HEK293 (cell line): ENCODE data around the gene CCDC88C.

Source experiments
- CTCF ChIA-PET: fragments of 350-600 bp; formaldehyde crosslinking; extraction: SDS; loops from one replicate; lab custom pipeline; 2021; ENCODE audit warnings: antibody characterized with exemption; lab: Yijun Ruan, JAX
- POLR2A ChIA-PET: fragments of 300-600 bp; formaldehyde crosslinking; extraction: SDS; loops from one replicate; lab custom pipeline; 2020; ENCODE audit warnings: antibody characterized with exemption, inconsistent platforms; lab: Yijun Ruan, JAX
- H3K27ac ChIP-seq: fragments of 200-500 bp; sonication (Bioruptor generic); 2 replicates; pipeline ENCODE4 v1.5.1; 2014; ENCODE audit warnings: low read depth, low read length, control low read depth, inconsistent platforms; ENCODE audit errors: extremely low read depth
- H3K36me3 ChIP-seq, 2 experiments: fragments of 200-500 bp in 1 of 2; sonication (Bioruptor generic) in 1 of 2; 1 replicate in 1 of 2; 2 replicates in 1 of 2; pipeline ENCODE4 v1.5.1; 2014 to 2017; ENCODE audit warnings: inconsistent platforms in 2 of 2, low read length in 2 of 2; ENCODE audit not compliant: control insufficient read depth in 2 of 2, insufficient read depth in 1 of 2
- H3K4me1 ChIP-seq: fragments of 200-500 bp; sonication (Bioruptor generic); 2 replicates; pipeline ENCODE4 v1.5.1; 2014; ENCODE audit warnings: mild to moderate bottlenecking, low read length, inconsistent platforms; ENCODE audit not compliant: control insufficient read depth, insufficient read depth
- H3K4me3 ChIP-seq: 2 replicates; pipeline ENCODE4 v1.5.1; 2011; ENCODE audit warnings: low read depth, mild to moderate bottlenecking, control low read depth, low read length, moderate library complexity
- H3K9me3 ChIP-seq: fragments of 200-500 bp; sonication (Bioruptor generic); 2 replicates; pipeline ENCODE4 v1.5.1; 2014; ENCODE audit warnings: low read depth, low read length, inconsistent platforms; ENCODE audit not compliant: control insufficient read depth, insufficient read depth
- BCL11B ChIP-seq: fragments of 450-650 bp; formaldehyde crosslinking; IDR thresholded peaks from 2 replicates; pipeline ENCODE4 v1.5.1; 2016; ENCODE audit warnings: low read depth, missing biosample characterization, missing genetic modification characterization
- EGR2 ChIP-seq: fragments of 450-650 bp; formaldehyde crosslinking; IDR thresholded peaks from 2 replicates; pipeline ENCODE4 v1.5.1; 2016; ENCODE audit warnings: low read depth, missing biosample characterization, missing genetic modification characterization
- GFI1B ChIP-seq: fragments of 450-650 bp; formaldehyde crosslinking; IDR thresholded peaks from 2 replicates; pipeline ENCODE4 v1.5.1; 2016; ENCODE audit warnings: missing biosample characterization, missing genetic modification characterization
- GLI4 ChIP-seq: fragments of 450-650 bp; formaldehyde crosslinking; IDR thresholded peaks from 2 replicates; pipeline ENCODE4 v1.5.1; 2016; ENCODE audit warnings: missing biosample characterization, missing genetic modification characterization
- HOXC10 ChIP-seq: sonication (generic); formaldehyde crosslinking; IDR thresholded peaks from 2 replicates; pipeline ENCODE4 v1.8.1; 2023; ENCODE audit warnings: mild to moderate bottlenecking, missing genetic modification reagents
- IKZF3 ChIP-seq: fragments of 450-650 bp; IDR thresholded peaks from 2 replicates; pipeline ENCODE4 v1.5.0; 2018; ENCODE audit warnings: missing biosample characterization, mild to moderate bottlenecking, missing genetic modification characterization, moderate library complexity
- RBAK ChIP-seq: fragments of 450-650 bp; formaldehyde crosslinking; IDR thresholded peaks from 2 replicates; pipeline ENCODE4 v1.5.1; 2016; ENCODE audit warnings: missing biosample characterization, missing genetic modification characterization
- SALL2 ChIP-seq: fragments of 450-650 bp; formaldehyde crosslinking; IDR thresholded peaks from 2 replicates; pipeline ENCODE4 v1.5.0; 2017; ENCODE audit warnings: missing biosample characterization, mild to moderate bottlenecking, missing genetic modification characterization, borderline replicate concordance
- SETDB1 ChIP-seq: IDR thresholded peaks from one replicate; pipeline ENCODE4 v1.6.1; 2017; ENCODE audit warnings: mild to moderate bottlenecking, low read length, moderate library complexity, mixed read lengths; ENCODE audit not compliant: insufficient read length
- ZBTB44 ChIP-seq: fragments of 450-650 bp; IDR thresholded peaks from 2 replicates; pipeline ENCODE4 v1.5.1; 2018; ENCODE audit warnings: missing biosample characterization, mild to moderate bottlenecking, missing genetic modification characterization
- ZFHX2 ChIP-seq: fragments of 450-650 bp; formaldehyde crosslinking; conservative IDR thresholded peaks from 2 replicates; pipeline ENCODE4 v1.5.1; 2016; ENCODE audit warnings: missing biosample characterization, missing genetic modification characterization
- ZNF112 ChIP-seq: fragments of 450-650 bp; formaldehyde crosslinking; IDR thresholded peaks from 2 replicates; pipeline ENCODE4 v1.5.0; 2017; ENCODE audit warnings: missing biosample characterization, missing genetic modification characterization
- ZNF114 ChIP-seq: fragments of 450-650 bp; formaldehyde crosslinking; IDR thresholded peaks from 2 replicates; pipeline ENCODE4 v1.5.0; 2017; ENCODE audit warnings: missing biosample characterization, missing genetic modification characterization
- ZNF175 ChIP-seq: fragments of 450-650 bp; formaldehyde crosslinking; IDR thresholded peaks from 2 replicates; pipeline ENCODE4 v1.5.1; 2016; ENCODE audit warnings: missing biosample characterization, missing genetic modification characterization
- ZNF302 ChIP-seq: fragments of 450-650 bp; formaldehyde crosslinking; IDR thresholded peaks from 2 replicates; pipeline ENCODE4 v1.5.1; 2016; ENCODE audit warnings: missing biosample characterization, missing genetic modification characterization, low read depth
- ZNF350 ChIP-seq: fragments of 450-650 bp; formaldehyde crosslinking; IDR thresholded peaks from 2 replicates; pipeline ENCODE4 v1.5.0; 2017; ENCODE audit warnings: missing biosample characterization, mild to moderate bottlenecking, missing genetic modification characterization
- ZNF433 ChIP-seq: fragments of 450-650 bp; formaldehyde crosslinking; IDR thresholded peaks from 2 replicates; pipeline ENCODE4 v1.5.1; 2016; ENCODE audit warnings: missing biosample characterization, missing genetic modification characterization, low read depth
- ZNF510 ChIP-seq: fragments of 450-650 bp; formaldehyde crosslinking; IDR thresholded peaks from 2 replicates; pipeline ENCODE4 v1.5.1; 2018; ENCODE audit warnings: mild to moderate bottlenecking, missing genetic modification characterization, missing biosample characterization; ENCODE audit not compliant: insufficient replicate concordance
- ZNF621 ChIP-seq: fragments of 450-650 bp; formaldehyde crosslinking; IDR thresholded peaks from 2 replicates; pipeline ENCODE4 v1.5.1; 2017; ENCODE audit warnings: missing biosample characterization, missing genetic modification characterization
- ZNF654 ChIP-seq: fragments of 450-650 bp; formaldehyde crosslinking; IDR thresholded peaks from 2 replicates; pipeline ENCODE4 v1.5.1; 2016; ENCODE audit warnings: low read depth, missing biosample characterization, missing genetic modification characterization
- ZNF658 ChIP-seq: fragments of 450-650 bp; formaldehyde crosslinking; IDR thresholded peaks from 2 replicates; pipeline ENCODE4; 2016; ENCODE audit warnings: missing biosample characterization, missing genetic modification characterization
- ZNF664 ChIP-seq: fragments of 450-650 bp; formaldehyde crosslinking; IDR thresholded peaks from 2 replicates; pipeline ENCODE4 v1.5.1; 2016; ENCODE audit warnings: missing biosample characterization, missing genetic modification characterization
- ZNF677 ChIP-seq: fragments of 450-650 bp; IDR thresholded peaks from 2 replicates; pipeline ENCODE4 v1.5.0; 2018; ENCODE audit warnings: missing biosample characterization, mild to moderate bottlenecking, missing genetic modification characterization, moderate library complexity
- ZNF707 ChIP-seq: fragments of 450-650 bp; formaldehyde crosslinking; IDR thresholded peaks from 2 replicates; pipeline ENCODE4 v1.5.1; 2016; ENCODE audit warnings: missing biosample characterization, missing genetic modification characterization
- ZSCAN16 ChIP-seq: fragments of 450-650 bp; formaldehyde crosslinking; IDR thresholded peaks from 2 replicates; pipeline ENCODE4 v1.5.1; 2016; ENCODE audit warnings: missing biosample characterization, missing genetic modification characterization
- TF ChIP-seq, protein P1 (sequence below): fragments of 450-650 bp; formaldehyde crosslinking; IDR thresholded peaks from 2 replicates; pipeline ENCODE4 v1.5.1; 2017; ENCODE audit warnings: missing biosample characterization, missing genetic modification characterization
- TF ChIP-seq, protein P2 (sequence below): fragments of 450-650 bp; IDR thresholded peaks from 2 replicates; pipeline ENCODE4 v1.5.1; 2018; ENCODE audit warnings: missing biosample characterization, missing genetic modification characterization
- TF ChIP-seq, protein P3 (sequence below): fragments of 450-650 bp; formaldehyde crosslinking; IDR thresholded peaks from 2 replicates; pipeline ENCODE4 v1.5.1; 2016; ENCODE audit warnings: missing biosample characterization, missing genetic modification characterization, borderline replicate concordance

The CCDC88C gene

GRCh38 chr14:91256661-91257060, 161.0 kb downstream of the CCDC88C start:
- POLR2A ChIA-PET, result no interaction called here
- Histone ChIP-seq H3K4me3 (no peak overlapping the region), H3K36me3 (no peaks in the 10 kb centered on the region), H3K27ac (no peak overlapping the region), H3K4me1 (0 out of 2 replicates have a peak, but pooled peaks cover 8% of the 10 kb centered on the region), H3K9me3 (no peaks in the 10 kb centered on the region)
- no peak for TF ChIP-seq ZNF654 (tag by site-specific recombination)
- TF ChIP-seq IKZF3 (tag by site-specific recombination), result no peak
- TF ChIP-seq ZNF510 (tag by site-specific recombination), result no peak
- TF ChIP-seq BCL11B (tag by site-specific recombination), result no peak
- no peak for TF ChIP-seq GFI1B (tag by site-specific recombination)
- TF ChIP-seq ZNF175 (tag by site-specific recombination), result no peak
- TF ChIP-seq SETDB1, result no peak
- TF ChIP-seq ZNF114 (tag by site-specific recombination), result no peak
- CTCF ChIA-PET, result interaction anchor here (0.6 to 3.0 kb wide), 2 partner anchors 8 to 79 kb away, joined by 3 to 10 read pairs; no protein-coding TSS in a partner anchor

GRCh38 chr14:91255026-91255695, 162.5 kb downstream of the CCDC88C start:
- Histone ChIP-seq H3K4me1 (0 out of 2 replicates have a peak, but pooled peaks cover 8% of the 10 kb centered on the region), H3K36me3 (no peaks in the 10 kb centered on the region), H3K9me3 (no peaks in the 10 kb centered on the region), H3K4me3 (no peak overlapping the region), H3K27ac (no peak overlapping the region)
- ChIA-PET POLR2A (no interaction called here), CTCF (no interaction called here)
- TF ChIP-seq ZBTB44 (tag by site-specific recombination), result no peak
- TF ChIP-seq ZNF302 (tag by site-specific recombination), result no peak
- TF ChIP-seq ZNF621 (tag by site-specific recombination), result no peak
- TF ChIP-seq, protein P1, sequence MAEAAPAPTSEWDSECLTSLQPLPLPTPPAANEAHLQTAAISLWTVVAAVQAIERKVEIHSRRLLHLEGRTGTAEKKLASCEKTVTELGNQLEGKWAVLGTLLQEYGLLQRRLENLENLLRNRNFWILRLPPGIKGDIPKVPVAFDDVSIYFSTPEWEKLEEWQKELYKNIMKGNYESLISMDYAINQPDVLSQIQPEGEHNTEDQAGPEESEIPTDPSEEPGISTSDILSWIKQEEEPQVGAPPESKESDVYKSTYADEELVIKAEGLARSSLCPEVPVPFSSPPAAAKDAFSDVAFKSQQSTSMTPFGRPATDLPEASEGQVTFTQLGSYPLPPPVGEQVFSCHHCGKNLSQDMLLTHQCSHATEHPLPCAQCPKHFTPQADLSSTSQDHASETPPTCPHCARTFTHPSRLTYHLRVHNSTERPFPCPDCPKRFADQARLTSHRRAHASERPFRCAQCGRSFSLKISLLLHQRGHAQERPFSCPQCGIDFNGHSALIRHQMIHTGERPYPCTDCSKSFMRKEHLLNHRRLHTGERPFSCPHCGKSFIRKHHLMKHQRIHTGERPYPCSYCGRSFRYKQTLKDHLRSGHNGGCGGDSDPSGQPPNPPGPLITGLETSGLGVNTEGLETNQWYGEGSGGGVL (tag by site-specific recombination), result no peak
- no peak for TF ChIP-seq ZNF350
- TF ChIP-seq, protein P2, sequence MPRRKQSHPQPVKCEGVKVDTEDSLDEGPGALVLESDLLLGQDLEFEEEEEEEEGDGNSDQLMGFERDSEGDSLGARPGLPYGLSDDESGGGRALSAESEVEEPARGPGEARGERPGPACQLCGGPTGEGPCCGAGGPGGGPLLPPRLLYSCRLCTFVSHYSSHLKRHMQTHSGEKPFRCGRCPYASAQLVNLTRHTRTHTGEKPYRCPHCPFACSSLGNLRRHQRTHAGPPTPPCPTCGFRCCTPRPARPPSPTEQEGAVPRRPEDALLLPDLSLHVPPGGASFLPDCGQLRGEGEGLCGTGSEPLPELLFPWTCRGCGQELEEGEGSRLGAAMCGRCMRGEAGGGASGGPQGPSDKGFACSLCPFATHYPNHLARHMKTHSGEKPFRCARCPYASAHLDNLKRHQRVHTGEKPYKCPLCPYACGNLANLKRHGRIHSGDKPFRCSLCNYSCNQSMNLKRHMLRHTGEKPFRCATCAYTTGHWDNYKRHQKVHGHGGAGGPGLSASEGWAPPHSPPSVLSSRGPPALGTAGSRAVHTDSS (tag by site-specific recombination), result no peak
- no peak for TF ChIP-seq RBAK (tag by site-specific recombination)
- TF ChIP-seq HOXC10, result no peak
- TF ChIP-seq ZNF664 (tag by site-specific recombination), result no peak
- TF ChIP-seq, protein P3, sequence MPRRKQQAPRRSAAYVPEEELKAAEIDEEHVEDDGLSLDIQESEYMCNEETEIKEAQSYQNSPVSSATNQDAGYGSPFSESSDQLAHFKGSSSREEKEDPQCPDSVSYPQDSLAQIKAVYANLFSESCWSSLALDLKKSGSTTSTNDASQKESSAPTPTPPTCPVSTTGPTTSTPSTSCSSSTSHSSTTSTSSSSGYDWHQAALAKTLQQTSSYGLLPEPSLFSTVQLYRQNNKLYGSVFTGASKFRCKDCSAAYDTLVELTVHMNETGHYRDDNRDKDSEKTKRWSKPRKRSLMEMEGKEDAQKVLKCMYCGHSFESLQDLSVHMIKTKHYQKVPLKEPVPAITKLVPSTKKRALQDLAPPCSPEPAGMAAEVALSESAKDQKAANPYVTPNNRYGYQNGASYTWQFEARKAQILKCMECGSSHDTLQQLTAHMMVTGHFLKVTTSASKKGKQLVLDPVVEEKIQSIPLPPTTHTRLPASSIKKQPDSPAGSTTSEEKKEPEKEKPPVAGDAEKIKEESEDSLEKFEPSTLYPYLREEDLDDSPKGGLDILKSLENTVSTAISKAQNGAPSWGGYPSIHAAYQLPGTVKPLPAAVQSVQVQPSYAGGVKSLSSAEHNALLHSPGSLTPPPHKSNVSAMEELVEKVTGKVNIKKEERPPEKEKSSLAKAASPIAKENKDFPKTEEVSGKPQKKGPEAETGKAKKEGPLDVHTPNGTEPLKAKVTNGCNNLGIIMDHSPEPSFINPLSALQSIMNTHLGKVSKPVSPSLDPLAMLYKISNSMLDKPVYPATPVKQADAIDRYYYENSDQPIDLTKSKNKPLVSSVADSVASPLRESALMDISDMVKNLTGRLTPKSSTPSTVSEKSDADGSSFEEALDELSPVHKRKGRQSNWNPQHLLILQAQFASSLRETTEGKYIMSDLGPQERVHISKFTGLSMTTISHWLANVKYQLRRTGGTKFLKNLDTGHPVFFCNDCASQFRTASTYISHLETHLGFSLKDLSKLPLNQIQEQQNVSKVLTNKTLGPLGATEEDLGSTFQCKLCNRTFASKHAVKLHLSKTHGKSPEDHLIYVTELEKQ (tag by site-specific recombination), result no peak
- TF ChIP-seq GLI4 (tag by site-specific recombination), result no peak
- TF ChIP-seq ZFHX2 (tag by site-specific recombination), result peak; percentile 30
- no peak for TF ChIP-seq ZNF112 (tag by site-specific recombination)
- TF ChIP-seq ZNF433, result no peak
- TF ChIP-seq SALL2 (tag by site-specific recombination), result no peak
- TF ChIP-seq EGR2 (tag by site-specific recombination), result peak; percentile 18; the same call in 1 of the 2 replicates
- no peak for TF ChIP-seq ZNF707 (tag by site-specific recombination)
- no peak for TF ChIP-seq ZSCAN16 (tag by site-specific recombination)
- TF ChIP-seq ZNF677 (tag by site-specific recombination), result no peak
- TF ChIP-seq ZNF658 (tag by site-specific recombination), result no peak
